GM21723 (cell line): ENCODE measurements around the gene TNK1.

Source experiments
- ATAC-seq: cut with Tn5 transposase; IDR thresholded peaks from one replicate; pipeline ENCODE4 v1.9.1; 2021; ENCODE audit warnings: mild to moderate bottlenecking, moderate library complexity; ENCODE audit not compliant: unreplicated experiment

TNK1 gene

DNA sequence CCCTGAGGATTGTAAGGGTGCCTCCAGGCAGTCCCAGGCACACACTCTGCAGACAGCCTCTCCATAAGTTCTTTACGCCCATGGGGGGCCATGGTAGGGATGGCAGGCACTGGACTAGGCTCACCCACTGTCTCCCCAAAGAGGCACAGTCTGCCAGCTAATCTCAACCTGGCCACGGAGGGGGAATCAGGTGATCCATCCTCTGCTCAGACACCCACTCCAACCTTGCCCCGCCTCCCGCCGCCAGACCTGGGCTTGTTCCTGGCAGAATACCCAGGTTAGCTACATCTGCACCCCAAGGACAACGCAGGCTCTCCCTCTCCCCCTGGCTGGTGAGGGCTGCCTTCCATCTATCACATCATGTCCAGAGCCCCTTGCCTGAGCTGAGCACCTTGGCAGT is 28.0 kb downstream of the TNK1 start:
- no peak for ATAC-seq

DNA sequence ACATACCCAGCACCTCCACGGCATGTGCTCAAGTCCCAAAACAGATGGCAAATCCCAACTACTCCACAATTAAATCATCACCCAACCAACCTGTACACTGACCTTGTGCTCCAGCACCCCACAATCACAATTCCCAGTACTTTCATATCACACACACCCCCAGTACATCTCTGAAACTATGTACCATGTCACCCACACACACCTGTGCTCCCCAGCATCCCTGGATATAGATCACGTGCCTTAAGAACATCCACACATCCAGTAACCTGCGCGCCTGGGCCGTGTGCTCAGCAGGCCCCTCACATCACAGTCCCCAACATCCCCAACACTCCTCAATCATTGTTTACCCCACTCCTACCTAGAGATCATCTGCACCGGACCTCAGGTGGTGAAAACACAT is 28.8 kb downstream of the TNK1 start:
- no peak for ATAC-seq

DNA sequence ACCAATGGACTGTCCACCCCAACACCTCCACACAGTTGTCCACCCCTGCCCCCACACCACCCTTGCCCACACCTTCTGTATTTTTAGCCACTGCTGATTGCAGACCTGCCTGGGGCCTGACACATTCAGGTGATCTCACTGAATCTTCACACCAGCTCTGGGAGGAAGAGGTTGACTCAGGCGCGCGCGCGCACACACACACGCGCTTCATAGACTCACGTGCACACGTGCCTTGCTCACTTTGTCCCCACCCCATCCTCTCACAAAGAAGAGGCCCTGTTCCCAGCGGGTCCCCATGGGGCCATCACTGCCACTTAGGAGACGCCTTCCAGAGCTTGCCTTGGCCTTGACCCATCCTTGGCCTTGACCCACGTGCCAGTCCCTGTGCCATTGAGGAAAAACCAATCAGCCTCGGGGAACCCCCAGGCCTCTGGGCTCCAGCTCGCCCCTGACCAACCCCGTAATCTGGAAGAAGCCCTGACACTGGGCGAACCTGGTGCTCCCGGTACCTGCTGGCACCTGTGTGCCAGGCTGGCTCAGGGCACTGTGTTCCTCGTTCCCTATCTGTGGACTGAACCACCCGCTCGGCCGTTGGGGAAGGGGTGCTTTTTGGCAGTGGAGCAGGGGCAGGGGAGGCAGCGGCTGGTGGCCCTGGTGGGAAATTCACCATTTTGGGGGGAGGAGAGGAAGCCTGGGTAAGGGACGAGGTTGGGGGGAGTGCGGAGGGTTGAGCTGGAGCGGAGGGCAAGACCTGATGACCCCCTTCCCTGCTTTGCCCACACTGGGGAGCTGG is 29.9 kb downstream of the TNK1 start:
- no peak for ATAC-seq

DNA sequence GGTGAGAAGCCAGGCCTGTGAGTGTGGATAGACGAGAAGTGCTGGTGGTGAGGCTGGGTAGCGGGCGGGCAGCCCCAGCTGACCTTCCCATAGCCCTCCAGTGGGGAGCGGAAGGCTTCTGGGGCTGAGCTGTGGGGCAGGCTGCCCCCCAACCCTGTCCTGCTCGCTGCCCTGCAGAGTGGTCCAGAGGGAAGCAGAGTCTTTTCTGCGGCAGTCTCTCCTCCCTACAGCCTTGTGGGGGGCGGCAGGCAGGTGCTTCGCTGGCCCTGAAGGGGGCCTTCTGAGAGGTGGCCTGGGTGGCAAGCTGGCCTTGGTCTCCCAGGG is 30.5 kb downstream of the TNK1 start:
- no peak for ATAC-seq

DNA sequence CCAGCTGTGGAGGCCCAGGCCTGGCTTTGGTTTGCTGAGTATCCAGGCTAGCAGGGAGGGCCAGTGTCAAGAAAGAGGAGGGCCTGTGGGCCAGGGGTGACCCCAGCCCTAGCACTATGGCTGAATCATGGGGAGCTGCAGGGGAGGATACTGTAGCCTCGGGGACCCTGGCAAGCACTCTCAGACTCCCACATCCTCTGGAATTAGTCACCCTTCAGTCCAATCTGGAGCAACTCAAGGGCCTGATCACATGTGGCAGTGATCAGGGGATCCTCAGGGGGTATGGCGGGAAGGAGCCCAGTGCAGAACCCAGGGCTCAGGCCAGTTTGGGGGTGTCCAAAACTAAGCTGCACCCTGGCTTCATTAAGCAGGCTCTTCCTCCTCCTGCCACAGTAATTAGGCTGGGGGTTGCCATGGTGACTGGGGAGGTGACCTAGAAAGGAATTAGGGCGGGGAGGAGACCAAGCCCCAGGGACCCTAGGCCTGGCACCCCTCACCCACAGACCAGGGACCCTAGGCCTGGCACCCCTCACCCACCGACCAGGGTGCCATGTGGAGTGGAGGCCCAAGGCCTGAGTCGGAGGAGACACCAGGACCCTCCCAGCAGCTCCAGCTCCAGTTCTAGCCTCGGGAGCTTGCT is 32.6 kb downstream of the TNK1 start:
- ATAC-seq, result no peak

DNA sequence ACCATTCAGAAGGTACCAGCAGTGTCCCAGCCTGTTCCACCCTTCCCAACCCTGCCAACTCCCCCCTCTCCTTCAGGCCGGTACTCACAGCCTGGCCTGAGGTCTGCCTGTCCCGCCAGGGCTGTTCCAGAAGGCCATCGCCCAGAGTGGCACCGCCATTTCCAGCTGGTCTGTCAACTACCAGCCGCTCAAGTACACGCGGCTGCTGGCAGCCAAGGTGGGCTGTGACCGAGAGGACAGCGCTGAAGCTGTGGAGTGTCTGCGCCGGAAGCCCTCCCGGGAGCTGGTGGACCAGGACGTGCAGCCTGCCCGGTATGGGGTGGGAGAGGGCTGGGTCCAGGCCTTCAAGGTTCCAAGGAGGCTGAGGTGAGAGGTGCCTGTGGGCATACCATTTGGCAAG is 33.9 kb downstream of the TNK1 start:
- ATAC-seq, result no peak

DNA sequence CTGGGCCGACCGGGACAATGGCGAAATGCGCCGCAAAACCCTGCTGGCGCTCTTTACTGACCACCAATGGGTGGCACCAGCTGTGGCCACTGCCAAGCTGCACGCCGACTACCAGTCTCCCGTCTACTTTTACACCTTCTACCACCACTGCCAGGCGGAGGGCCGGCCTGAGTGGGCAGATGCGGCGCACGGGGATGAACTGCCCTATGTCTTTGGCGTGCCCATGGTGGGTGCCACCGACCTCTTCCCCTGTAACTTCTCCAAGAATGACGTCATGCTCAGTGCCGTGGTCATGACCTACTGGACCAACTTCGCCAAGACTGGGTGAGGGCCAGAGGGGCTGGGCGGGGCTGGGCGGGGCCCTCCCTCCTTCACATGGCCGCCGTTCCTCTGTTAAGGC is 34.9 kb downstream of the TNK1 start:
- ATAC-seq, result no peak

DNA sequence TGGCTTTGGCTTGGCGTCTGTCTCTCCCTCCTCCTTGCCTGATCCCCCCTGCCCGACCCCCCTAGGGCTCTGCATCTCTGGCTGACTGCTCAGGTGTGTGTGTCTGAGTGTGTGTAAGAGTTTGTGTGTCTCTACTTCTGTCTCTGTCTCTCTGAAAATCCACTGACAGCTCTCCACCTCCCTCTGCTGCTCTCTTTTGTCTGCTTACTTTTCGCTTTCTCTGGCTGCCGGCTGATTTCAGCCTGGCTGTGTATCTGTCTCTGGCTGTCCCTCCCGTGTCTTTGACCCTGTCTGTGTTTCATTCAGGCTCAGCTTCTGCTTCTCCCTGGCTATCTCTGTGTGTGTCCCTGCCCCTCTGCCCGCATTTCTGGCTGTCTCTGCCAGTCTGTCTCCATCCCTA is 35.4 kb downstream of the TNK1 start:
- ATAC-seq, result no peak

DNA sequence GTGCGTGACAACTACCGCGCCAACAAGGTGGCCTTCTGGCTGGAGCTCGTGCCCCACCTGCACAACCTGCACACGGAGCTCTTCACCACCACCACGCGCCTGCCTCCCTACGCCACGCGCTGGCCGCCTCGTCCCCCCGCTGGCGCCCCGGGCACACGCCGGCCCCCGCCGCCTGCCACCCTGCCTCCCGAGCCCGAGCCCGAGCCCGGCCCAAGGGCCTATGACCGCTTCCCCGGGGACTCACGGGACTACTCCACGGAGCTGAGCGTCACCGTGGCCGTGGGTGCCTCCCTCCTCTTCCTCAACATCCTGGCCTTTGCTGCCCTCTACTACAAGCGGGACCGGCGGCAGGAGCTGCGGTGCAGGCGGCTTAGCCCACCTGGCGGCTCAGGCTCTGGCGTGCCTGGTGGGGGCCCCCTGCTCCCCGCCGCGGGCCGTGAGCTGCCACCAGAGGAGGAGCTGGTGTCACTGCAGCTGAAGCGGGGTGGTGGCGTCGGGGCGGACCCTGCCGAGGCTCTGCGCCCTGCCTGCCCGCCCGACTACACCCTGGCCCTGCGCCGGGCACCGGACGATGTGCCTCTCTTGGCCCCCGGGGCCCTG is 36.3 kb downstream of the TNK1 start:
- no peak for ATAC-seq

DNA sequence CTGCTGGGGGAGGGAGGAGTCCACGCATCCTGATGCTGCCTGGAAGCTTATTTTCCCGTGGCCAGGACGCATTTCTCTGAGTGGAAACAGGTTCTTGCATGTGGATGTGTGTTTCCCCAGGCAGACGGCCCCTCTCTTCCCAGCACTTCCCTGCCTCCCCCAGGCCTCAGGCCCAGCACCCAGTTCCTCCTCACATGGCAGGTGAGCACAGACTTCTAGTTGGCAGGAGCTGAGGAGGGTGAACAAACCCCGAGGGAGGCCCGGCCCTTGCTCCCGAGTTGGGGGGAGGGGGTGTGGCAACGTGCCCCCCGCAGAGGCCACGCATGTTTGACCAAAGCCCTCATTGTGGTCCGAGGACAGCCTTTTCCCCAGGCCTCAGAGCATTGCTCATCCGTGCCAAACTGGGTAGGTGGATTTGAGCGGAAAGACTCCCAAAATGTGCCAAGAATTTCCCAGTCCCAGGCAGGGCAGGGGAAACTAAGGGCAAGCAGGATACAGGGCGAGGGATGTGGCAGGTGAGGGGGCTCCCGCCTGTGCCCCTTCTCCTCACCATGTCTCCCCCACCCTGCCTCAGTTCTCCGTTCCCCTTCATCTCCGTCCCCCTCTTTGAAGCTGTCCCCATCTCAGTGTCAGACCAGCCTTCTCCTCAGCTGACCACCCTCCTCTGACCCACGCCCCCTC is 37.7 kb downstream of the TNK1 start:
- no peak for ATAC-seq

DNA sequence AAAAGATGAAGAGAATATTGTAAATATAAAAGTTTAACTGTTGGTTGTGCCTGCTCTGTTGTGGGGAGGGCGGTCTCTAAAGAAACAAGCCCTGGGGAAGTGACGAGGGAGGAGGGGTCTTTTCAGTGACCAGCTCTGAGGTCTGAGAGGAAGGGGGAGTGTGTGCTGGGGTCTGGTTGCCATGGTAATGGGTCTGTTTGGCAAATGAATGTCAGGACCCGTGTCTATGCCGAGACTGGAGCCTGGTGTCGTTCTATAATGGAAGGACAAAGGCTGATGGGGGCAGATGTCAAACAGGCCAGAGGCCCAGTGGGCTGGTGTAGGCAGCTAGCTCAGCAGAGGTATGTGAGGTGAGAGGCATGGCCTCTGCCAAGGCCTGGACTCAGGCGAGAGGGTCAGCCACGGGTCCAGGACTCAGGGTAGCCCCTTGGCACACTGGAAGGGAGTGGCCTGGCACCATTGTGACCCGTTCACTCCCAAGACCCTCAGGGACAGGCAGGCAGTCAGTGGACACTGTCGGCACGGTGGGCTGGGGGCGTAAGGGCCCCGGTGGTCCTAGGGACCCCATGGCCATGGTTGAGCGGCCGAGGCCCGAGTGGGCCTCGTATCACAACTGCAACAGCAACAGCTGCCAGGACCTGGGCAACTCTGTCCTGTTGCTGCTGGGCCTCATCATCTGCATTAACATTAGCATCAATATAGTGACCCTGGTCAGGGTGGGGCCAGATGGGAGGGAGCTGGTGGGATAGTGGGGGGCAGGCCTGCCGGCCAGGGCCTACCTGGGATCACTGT is 39.1 kb downstream of the TNK1 start, which contains the start of gene SPEM1:
Gene SPEM1, plus strand, starts transcription at position 506 of the 792 bp plus-strand sequence. Its CDS starts 61 bp downstream, at position 567.
- ATAC-seq, result no peak

DNA sequence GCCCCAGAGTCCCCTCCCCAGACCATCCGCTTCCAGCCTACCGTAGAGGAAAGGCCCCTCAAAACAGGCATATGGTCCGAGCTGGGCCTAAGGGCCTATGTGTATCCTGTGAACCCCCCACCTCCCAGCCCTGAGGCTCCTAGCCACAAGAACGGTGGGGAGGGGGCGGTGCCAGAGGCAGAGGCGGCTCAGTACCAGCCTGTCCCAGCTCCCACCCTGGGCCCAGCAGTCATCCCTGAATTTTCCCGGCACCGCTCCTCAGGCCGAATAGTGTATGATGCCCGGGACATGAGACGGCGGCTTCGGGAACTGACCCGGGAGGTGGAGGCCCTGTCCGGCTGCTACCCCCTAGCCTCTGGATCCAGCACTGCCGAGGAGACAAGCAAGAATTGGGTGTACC is 40.3 kb downstream of the TNK1 start:
- no peak for ATAC-seq

DNA sequence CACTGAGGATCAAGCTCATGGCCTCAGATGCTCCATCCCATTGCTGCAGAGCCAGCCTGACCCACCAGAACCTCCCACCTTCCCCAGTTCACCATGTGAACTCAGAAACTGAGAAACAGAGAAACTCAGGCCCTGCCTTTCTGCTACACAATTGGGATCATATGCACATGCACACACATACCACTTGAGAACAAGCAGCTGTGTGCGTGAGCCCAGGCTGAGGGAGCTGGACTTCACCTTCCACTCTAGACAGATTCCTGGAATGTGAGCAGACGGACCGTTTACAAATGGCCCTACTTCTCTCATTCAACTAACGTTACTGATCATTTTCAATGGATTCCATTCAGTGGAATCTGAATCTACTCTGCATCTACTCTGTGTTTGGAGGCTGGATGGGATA is 42.8 kb downstream of the TNK1 start:
- no peak for ATAC-seq

DNA sequence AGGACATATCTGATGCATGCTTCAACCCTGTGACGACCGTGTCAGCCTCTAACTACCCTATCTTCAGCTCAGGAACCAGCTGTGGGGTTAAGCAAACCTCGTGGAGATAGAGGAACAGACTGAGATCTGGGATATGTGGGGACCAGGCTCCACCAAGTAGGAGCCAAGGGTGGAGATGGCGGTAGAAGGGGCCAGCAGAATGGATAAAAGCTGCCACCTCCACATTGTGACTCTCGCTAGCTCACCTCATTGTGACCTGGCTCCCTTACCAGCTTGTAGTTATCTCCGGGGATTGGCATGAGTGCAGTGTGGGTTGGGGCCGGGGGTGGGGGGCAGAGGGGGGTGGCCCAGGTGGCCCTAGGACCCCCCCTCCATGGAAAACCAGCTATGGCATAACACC is 44.4 kb downstream of the TNK1 start, which contains the start of gene SPEM2:
Gene SPEM2, plus strand, starts transcription at position 301 of the 400 bp plus-strand sequence. Its CDS starts 73 bp downstream, at position 374.
- ATAC-seq, result no peak

DNA sequence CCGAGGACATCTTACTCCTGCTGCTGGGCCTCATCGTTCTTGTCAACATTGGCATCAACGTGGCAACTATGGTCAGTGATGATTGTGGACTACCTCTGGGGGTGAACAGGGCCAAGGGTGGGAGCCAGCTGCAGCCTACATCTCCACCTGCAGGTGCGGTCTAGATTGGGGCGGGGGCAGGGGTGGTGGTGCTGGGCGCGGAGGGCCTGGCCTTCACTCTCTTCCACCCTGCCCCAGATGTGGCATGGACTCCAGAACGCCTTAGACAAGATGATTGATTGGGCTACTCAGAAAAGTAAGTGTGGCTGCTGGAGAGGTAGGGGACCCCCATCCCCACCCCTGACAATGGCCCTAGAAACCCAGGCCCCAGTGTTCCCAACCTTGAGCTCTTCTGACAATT is 44.9 kb downstream of the TNK1 start:
- no peak for ATAC-seq

DNA sequence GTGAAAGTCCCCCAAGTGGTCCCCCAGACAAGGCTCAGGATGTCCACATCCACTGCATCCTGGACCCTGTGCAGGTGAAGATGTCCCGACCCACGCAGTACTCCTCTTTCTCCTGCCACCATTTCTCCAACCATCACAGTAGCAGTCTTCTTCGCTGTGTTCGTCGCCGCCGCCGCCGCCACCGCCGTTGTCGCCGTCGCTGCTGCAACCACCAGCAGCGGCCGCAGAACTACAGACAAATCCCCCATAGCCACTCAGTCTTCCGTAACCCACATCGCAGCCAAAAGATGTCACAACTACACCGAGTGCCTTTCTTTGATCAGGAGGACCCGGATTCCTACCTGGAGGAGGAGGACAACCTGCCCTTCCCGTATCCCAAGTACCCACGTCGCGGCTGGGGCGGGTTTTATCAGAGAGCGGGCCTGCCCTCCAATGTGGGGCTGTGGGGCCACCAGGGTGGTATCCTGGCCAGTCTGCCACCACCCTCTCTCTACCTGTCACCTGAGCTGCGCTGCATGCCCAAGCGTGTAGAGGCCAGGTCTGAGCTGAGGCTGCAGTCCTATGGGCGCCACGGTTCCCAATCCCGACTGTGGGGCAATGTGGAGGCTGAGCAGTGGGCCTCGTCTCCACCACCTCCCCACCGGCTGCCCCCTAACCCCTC is 45.4 kb downstream of the TNK1 start:
- ATAC-seq, result no peak

DNA sequence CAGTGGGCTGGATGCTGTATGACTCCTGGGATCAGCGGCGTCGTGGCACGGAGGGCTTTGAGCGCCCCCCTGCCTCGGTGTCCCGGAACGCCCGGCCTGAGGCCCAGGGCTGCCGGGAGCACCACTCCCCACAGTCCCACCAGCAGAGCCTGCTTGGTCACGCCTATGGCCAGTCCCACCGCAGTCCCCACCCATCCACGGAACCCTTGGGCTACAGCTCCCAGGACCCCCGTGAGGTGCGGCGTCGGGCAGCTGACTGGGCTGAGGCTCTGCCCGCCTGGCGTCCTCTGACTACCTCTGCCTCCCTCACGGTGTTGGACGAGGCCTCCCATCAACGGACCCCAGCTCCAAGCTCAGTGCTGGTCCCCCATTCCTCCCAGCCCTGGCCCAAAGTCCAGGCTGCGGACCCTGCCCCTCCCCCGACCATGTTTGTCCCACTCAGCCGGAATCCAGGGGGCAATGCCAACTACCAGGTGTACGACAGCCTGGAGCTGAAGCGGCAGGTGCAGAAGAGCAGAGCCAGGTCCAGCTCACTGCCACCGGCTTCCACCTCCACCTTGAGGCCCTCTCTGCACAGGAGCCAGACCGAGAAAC is 46.1 kb downstream of the TNK1 start:
- no peak for ATAC-seq

DNA sequence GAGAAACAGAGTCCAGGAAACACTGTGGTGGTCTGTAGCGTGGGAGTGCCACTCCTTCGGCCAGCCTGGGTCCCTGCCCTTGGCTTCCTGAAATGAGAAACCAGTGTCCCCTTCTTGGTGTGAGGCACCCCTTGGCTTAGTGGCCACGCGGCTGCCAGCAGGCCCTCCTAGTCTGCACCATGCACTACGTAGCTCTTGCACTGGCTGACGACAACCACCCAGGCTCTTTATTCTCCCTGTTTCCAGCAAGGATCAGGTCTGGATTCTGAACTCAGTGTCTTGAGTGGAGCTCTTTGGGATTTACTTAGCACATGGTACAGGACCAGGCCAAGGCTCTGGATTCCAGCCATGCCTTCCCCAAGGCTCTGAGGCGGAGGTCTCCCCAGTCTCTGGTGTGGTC is 46.7 kb downstream of the TNK1 start:
- no peak for ATAC-seq

DNA sequence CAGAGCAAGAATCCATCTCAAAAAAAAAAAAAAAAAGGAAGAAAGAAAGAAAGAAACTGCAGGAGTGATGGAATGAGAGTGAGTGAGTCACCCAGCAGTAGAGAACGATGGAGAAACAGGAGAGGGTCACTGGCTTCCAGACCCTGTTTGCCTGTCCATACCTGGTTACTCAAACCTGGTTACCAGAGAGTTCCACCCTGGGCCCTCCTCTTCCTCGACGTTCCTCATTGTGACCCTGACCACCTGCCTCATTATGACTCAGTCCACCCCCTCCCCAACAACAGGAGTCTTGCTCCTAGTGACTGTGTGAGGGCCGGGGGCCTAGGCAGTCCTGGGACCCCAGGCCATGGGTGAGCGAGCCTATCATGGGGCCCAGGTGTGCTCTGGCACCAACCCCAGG is 47.7 kb downstream of the TNK1 start, which contains the start of gene SPEM3:
Gene SPEM3, plus strand, starts transcription at position 301 of the 400 bp plus-strand sequence. Its CDS starts 46 bp downstream, at position 347.
- no peak for ATAC-seq

DNA sequence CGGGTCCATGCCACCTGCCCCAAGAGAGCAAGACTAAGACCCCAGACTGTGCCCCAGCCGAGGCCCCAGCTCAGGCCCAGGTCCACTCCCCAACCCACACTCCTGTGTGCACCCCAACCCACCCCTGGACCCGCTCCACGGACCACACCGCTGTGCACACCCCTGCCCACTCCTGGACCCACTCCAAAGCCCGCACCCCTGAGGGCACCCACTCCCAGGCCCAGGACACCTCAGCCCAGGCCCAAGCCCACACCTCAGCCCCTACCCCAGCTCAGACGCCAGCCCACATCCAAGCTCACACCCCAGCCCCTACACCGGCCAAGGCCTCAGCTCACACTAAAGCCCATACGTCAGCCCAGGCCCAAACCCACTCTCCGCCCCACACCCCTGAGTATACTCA is 48.8 kb downstream of the TNK1 start:
- ATAC-seq, result no peak
